WI38 (cell line): ENCODE results near the gene DDX10.

Experiments used
- H3K4me3 ChIP-seq: 2 replicates; pipeline ENCODE4 v1.5.1; 2011; ENCODE audit warnings: low read depth, mild to moderate bottlenecking, control low read depth, low read length
- CTCF ChIP-seq: IDR thresholded peaks from 2 replicates; pipeline ENCODE4 v1.5.1; 2012; ENCODE audit warnings: low read depth, mild to moderate bottlenecking, control low read depth, low read length

Gene DDX10

GRCh38 chr11:108984523-108984922 lies 319.7 kb downstream of the DDX10 start:
- no peak for TF ChIP-seq CTCF
- no peak overlapping the region for H3K4me3 ChIP-seq

- H3K4me3 ChIP-seq: no peak overlapping the region
- no peak for TF ChIP-seq CTCF
Observed at GRCh38 chr11:108985236-108985944, 320.5 kb downstream of the DDX10 start.

GRCh38 chr11:108985945-108986279 lies 321.0 kb downstream of the DDX10 start:
- H3K4me3 ChIP-seq: no peak overlapping the region
- no peak for TF ChIP-seq CTCF
